ENCODE data around the gene SHOC1.
"Not testable (repeated sequence)": the region's sequence is repeated elsewhere in the genome, so short reads cannot be mapped to it uniquely, and the experiment has no call there.

SHOC1 gene

GRCh38 chr9:111805262-111805661 is 10.5 kb upstream of the SHOC1 start:
- DNase-seq (ENCODE audit: low spot score), result no peak

GRCh38 chr9:111804636-111805035 is 9.9 kb upstream of the SHOC1 start:
- DNase-seq (ENCODE audit: low spot score), result no peak

- no peak for DNase-seq (ENCODE audit: low spot score)
Observed at GRCh38 chr9:111803924-111804323, 9.2 kb upstream of the SHOC1 start.

GRCh38 chr9:111799915-111800526 is 5.3 kb upstream of the SHOC1 start:
- DNase-seq (ENCODE audit: low spot score), result no peak

GRCh38 chr9:111799506-111799905 is 4.8 kb upstream of the SHOC1 start:
- DNase-seq (ENCODE audit: low spot score), result no peak

- no peak for DNase-seq (ENCODE audit: low spot score)
Observed at GRCh38 chr9:111798786-111799185, 4.0 kb upstream of the SHOC1 start.

- no peak for DNase-seq (ENCODE audit: low spot score)
Observed at GRCh38 chr9:111795557-111795839, 761 bp upstream of the SHOC1 start.

GRCh38 chr9:111791821-111792220 is 2.9 kb downstream of the SHOC1 start:
- not testable (repeated sequence) for DNase-seq (ENCODE audit: low spot score)

GRCh38 chr9:111789881-111790280 is 4.9 kb downstream of the SHOC1 start:
- no peak for DNase-seq (ENCODE audit: low spot score)

GRCh38 chr9:111783857-111784256 is 10.9 kb downstream of the SHOC1 start:
- no peak for DNase-seq (ENCODE audit: low spot score)

- no peak for DNase-seq (ENCODE audit: low spot score)
Observed at GRCh38 chr9:111783424-111783823, 11.3 kb downstream of the SHOC1 start.

GRCh38 chr9:111766066-111766465 is 28.7 kb downstream of the SHOC1 start:
- DNase-seq (ENCODE audit: low spot score), result no peak

- no peak for DNase-seq (ENCODE audit: low spot score)
Observed at GRCh38 chr9:111762556-111762955, 32.2 kb downstream of the SHOC1 start.

GRCh38 chr9:111759762-111760639 is 34.7 kb downstream of the SHOC1 start:
- DNase-seq (ENCODE audit: low spot score), result peak; percentile 24

GRCh38 chr9:111754800-111755199 is 39.9 kb downstream of the SHOC1 start:
- DNase-seq (ENCODE audit: low spot score), result no peak

GRCh38 chr9:111752455-111752854 is 42.3 kb downstream of the SHOC1 start:
- no peak for DNase-seq (ENCODE audit: low spot score)
